Transverse colon (tissue), 4 donors: ENCODE measurements around the gene FAM110A. TPM values are rescaled to one million over a fixed set of nuclear protein-coding genes. Genes with fewer than 3 reads are reported as not detected.
"Not testable (repeated sequence)": the region's sequence is repeated elsewhere in the genome, so short reads cannot be mapped to it uniquely, and the experiment has no call there.

Experiments
- DNase-seq: peaks from one replicate; pipeline ENCODE4 v3.0.0-alpha.2; 2019
- H3K27ac ChIP-seq, 4 donors: fragments of 200-600 bp; sonication (generic); 2 replicates each; pipeline ENCODE4 v1.5.1; 2016 to 2018; ENCODE audit warnings: inconsistent platforms in 4 of 4
- H3K27me3 ChIP-seq: fragments of 200-600 bp; sonication (generic); 2 replicates; pipeline ENCODE4 v1.5.1; 2017; ENCODE audit warnings: inconsistent platforms
- H3K36me3 ChIP-seq, 4 donors: fragments of 200-600 bp; sonication (generic); 2 replicates each; pipeline ENCODE4 v1.5.1; 2017 to 2019; ENCODE audit warnings: inconsistent platforms in 4 of 4
- H3K4me1 ChIP-seq, 4 donors: fragments of 200-600 bp; sonication (generic); 2 replicates each; pipeline ENCODE4 v1.5.1; 2017 to 2020; ENCODE audit warnings: inconsistent platforms in 4 of 4
- H3K4me3 ChIP-seq, 4 donors: fragments of 200-600 bp; sonication (generic); 1 replicate in 1 of 4; 2 replicates in 3 of 4; pipeline versions ENCODE4 v1.5.1 to v1.6.1; 2017 to 2019; ENCODE audit warnings: inconsistent platforms in 4 of 4
- H3K9me3 ChIP-seq, 2 donors: fragments of 200-600 bp; sonication (generic); 2 replicates each; pipeline ENCODE4 v1.5.1; 2017 to 2019; ENCODE audit warnings: inconsistent platforms in 2 of 2
- CTCF ChIP-seq, 5 experiments: fragments of 200-600 bp in 3 of 5; fragments of 450-650 bp in 2 of 5; sonication (generic) in 3 of 5; IDR thresholded peaks; 1 replicate in 2 of 5; 2 replicates in 3 of 5; pipeline ENCODE4 v1.5.1; 2016 to 2017; ENCODE audit warnings: antibody characterized with exemption in 5 of 5, inconsistent platforms in 3 of 5, mild to moderate bottlenecking in 2 of 5, moderate library complexity in 1 of 5
- EP300 ChIP-seq: sonication (generic); formaldehyde crosslinking; IDR thresholded peaks from one replicate; pipeline ENCODE4 v1.6.1; 2017; ENCODE audit warnings: antibody characterized with exemption, low read depth
- POLR2A ChIP-seq: fragments of 450-650 bp; IDR thresholded peaks from one replicate; pipeline ENCODE4 v1.6.1; 2016; ENCODE audit warnings: antibody characterized with exemption, mild to moderate bottlenecking, moderate library complexity
- POLR2AphosphoS5 ChIP-seq, 3 donors: sonication (generic); formaldehyde crosslinking; IDR thresholded peaks; one replicate each; pipeline ENCODE4 v1.6.1; 2016; ENCODE audit warnings: antibody characterized with exemption in 3 of 3
- WGBS, 2 donors: methylation state at CpG; one replicate each; pipeline ENCODE4 v1.1.5; 2018; ENCODE audit warnings: low coverage in 1 of 2; 5-methylcytosine and 5-hydroxymethylcytosine counted together
- in situ Hi-C, 4 donors: fragments of 200-750 bp; cut with MboI; loops; one replicate each; pipeline versions ENCODE4 v1.15.0 to v1.15.1; 2017; ENCODE audit warnings: low sequenced_read_pairs in 3 of 4, low pct_ligation_motif_present in 1 of 4, low pct_unique_long_range_greater_than_20kb in 1 of 4
- intact Hi-C: fragments of 100-400 bp; cut with DNase I; formaldehyde crosslinking; loops from one replicate; pipeline ENCODE4 v1.15.1; 2023; ENCODE audit warnings: low total_unique reads
- total RNA-seq, 4 donors: library from RNA; depleted of rRNA; stranded (reverse); fragments of >200 nt; gene quantifications; one replicate each; pipeline ENCODE4 v1.1.0, GENCODE V29; 2016

The FAM110A gene
- total RNA-seq, 4 donors from 2014 or later, result 4.0 to 14.6 (median 6.9) TPM

- H3K27ac ChIP-seq, result peak overlapping the region in 2 of 4 donors; percentile 20 to 36
- WGBS, 2 donors, result 14 to 49% methylated on average over 1 to 3 of the region's 7 CpGs
Observed at GRCh38 chr20:846894-847278, 13.4 kb downstream of the FAM110A start.

GRCh38 chr20:848193-848592, 14.7 kb downstream of the FAM110A start:
- TF ChIP-seq CTCF (IDR thresholded peaks at IDR 0.05) (no peak), POLR2AphosphoS5 (IDR thresholded peaks at IDR 0.05) (no peak), POLR2A (no peak), EP300 (no peak)
- no peak for DNase-seq
- WGBS, 2 donors, result 100% methylated on average over 3 of the region's 5 CpGs; no CpG with 5 or more reads in 1 of the 2 donors

More at GRCh38 chr20:846894-847278, 13.4 kb downstream of the FAM110A start:
- H3K36me3 ChIP-seq, result no peaks in the 10 kb centered on the region
- H3K27me3 ChIP-seq, result peaks cover 4% of the 10 kb centered on the region
- no peaks in the 10 kb centered on the region for H3K9me3 ChIP-seq
- peak; percentile 38 for DNase-seq
- TF ChIP-seq POLR2AphosphoS5 (IDR thresholded peaks at IDR 0.05) (no peak), POLR2A (no peak), EP300 (no peak), CTCF (IDR thresholded peaks at IDR 0.05) (no peak)
- H3K4me1 ChIP-seq, result peaks cover 9 to 34% (median 15%) of the 10 kb centered on the region in 4 donors
- H3K4me3 ChIP-seq, result no peak overlapping the region
- in situ Hi-C loops (loop anchor here in 1 of 4 donors (25.0 kb wide), 1 partner anchor 265 kb away; the partner anchor contains the start of gene PSMF1), intact Hi-C loops (no loop called here)

GRCh38 chr20:848731-849130, 15.2 kb downstream of the FAM110A start:
- H3K27ac ChIP-seq, H3K27me3 ChIP-seq, DNase-seq, H3K9me3 ChIP-seq, intact Hi-C loops, H3K4me3 ChIP-seq, H3K36me3 ChIP-seq: not testable (repeated sequence)
- in situ Hi-C loops, result loop anchor here in 1 of 4 donors (25.0 kb wide), 1 partner anchor 264 kb away; the partner anchor contains the start of gene PSMF1
- H3K4me1 ChIP-seq, result peaks cover 9 to 21% (median 13%) of the 10 kb centered on the region in 4 donors
- 93 to 100% methylated on average over 2 to 8 of the region's 8 CpGs for WGBS, 2 donors

More at GRCh38 chr20:848193-848592, 14.7 kb downstream of the FAM110A start:
- H3K36me3 ChIP-seq, result no peaks in the 10 kb centered on the region
- H3K4me1 ChIP-seq, result peaks cover 9 to 24% (median 15%) of the 10 kb centered on the region in 4 donors
- no peaks in the 10 kb centered on the region for H3K27me3 ChIP-seq
- H3K4me3 ChIP-seq, result no peak overlapping the region
- H3K27ac ChIP-seq, result no peak overlapping the region
- in situ Hi-C loops, result loop anchor here in 1 of 4 donors (25.0 kb wide), 1 partner anchor 264 kb away; the partner anchor contains the start of gene PSMF1
- intact Hi-C loops, result no loop called here
- H3K9me3 ChIP-seq, result no peaks in the 10 kb centered on the region

- WGBS, 2 donors, result 74 to 91% methylated on average over 2 to 4 of the region's 4 CpGs
- H3K4me3 ChIP-seq, result no peak overlapping the region
- no peak for DNase-seq
- H3K4me1 ChIP-seq, result no peaks in the 10 kb centered on the region
- H3K36me3 ChIP-seq, result no peaks in the 10 kb centered on the region
- intact Hi-C loops (no loop called here), in situ Hi-C loops (no loop called here)
- TF ChIP-seq EP300 (no peak), POLR2A (no peak), POLR2AphosphoS5 (IDR thresholded peaks at IDR 0.05) (no peak), CTCF (IDR thresholded peaks at IDR 0.05) (no peak)
- no peaks in the 10 kb centered on the region for H3K27me3 ChIP-seq
- H3K9me3 ChIP-seq, result no peaks in the 10 kb centered on the region
- H3K27ac ChIP-seq, result no peak overlapping the region
Observed at GRCh38 chr20:853406-853996, 20.0 kb downstream of the FAM110A start.
